A673 (cell line): ENCODE results near the gene RAB11FIP3. TPM values are rescaled to one million over a fixed set of nuclear protein-coding genes. Genes with fewer than 3 reads are reported as not detected.
"Not testable (repeated sequence)": the region's sequence is repeated elsewhere in the genome, so short reads cannot be mapped to it uniquely, and the experiment has no call there.

Experiments
- BruUV-seq: library from RNA; stranded (reverse); fragments of 400-500 nt; replicated peaks from 2 replicates; lab custom pipeline; 2021; lab: Mats Ljungman, UMichigan
- CTCF ChIA-PET: fragments of 300-600 bp; sonication (Branson Sonifier 250); formaldehyde crosslinking; loops from one replicate; lab custom pipeline; 2022; ENCODE audit warnings: antibody characterized with exemption; lab: Charles Lee
- POLR2A ChIA-PET: fragments of 300-600 bp; sonication (Branson Sonifier 250); formaldehyde crosslinking; loops from one replicate; lab custom pipeline; 2022; ENCODE audit warnings: antibody characterized with exemption; ENCODE audit not compliant: low non-redundant PET; lab: Charles Lee
- DNase-seq: peaks from one replicate; pipeline ENCODE4 v3.0.0-alpha.2; 2015; ENCODE audit warnings: low spot score
- H3K27ac ChIP-seq: fragments of 200-600 bp; sonication (generic); 2 replicates; pipeline ENCODE4 v1.5.1; 2016; ENCODE audit warnings: mixed run types, low read depth, mild to moderate bottlenecking, mixed read lengths, antibody characterized with exemption, low read length; ENCODE audit not compliant: poor library complexity, severe bottlenecking
- H3K27me3 ChIP-seq: fragments of 200-600 bp; sonication (generic); replicated peaks from 2 replicates; pipeline ENCODE4 v1.6.1; 2017; ENCODE audit warnings: mixed run types, low read depth, mild to moderate bottlenecking, mixed read lengths, antibody characterized with exemption, low read length; ENCODE audit not compliant: insufficient read depth, poor library complexity
- H3K36me3 ChIP-seq: fragments of 200-600 bp; sonication (generic); 2 replicates; pipeline ENCODE4 v1.6.1; 2016; ENCODE audit warnings: mixed run types, mild to moderate bottlenecking, mixed read lengths, antibody characterized with exemption, low read length; ENCODE audit not compliant: insufficient read depth, poor library complexity, severe bottlenecking
- H3K4me1 ChIP-seq: fragments of 200-600 bp; sonication (generic); 2 replicates; pipeline ENCODE4 v1.6.1; 2017; ENCODE audit warnings: mixed run types, mild to moderate bottlenecking, mixed read lengths, antibody characterized with exemption, low read length; ENCODE audit not compliant: insufficient read depth, poor library complexity, severe bottlenecking
- H3K4me3 ChIP-seq: fragments of 200-600 bp; sonication (generic); 2 replicates; pipeline ENCODE4 v1.5.1; 2016; ENCODE audit warnings: low read depth, mixed run types, mild to moderate bottlenecking, mixed read lengths, low read length; ENCODE audit not compliant: poor library complexity, severe bottlenecking
- H3K9me3 ChIP-seq: fragments of 200-600 bp; sonication (generic); 2 replicates; pipeline ENCODE4 v1.6.1; 2016; ENCODE audit warnings: mixed run types, low read depth, mild to moderate bottlenecking, mixed read lengths, antibody characterized with exemption, low read length; ENCODE audit not compliant: poor library complexity, severe bottlenecking
- CTCF ChIP-seq: fragments of 300-800, 200-600 bp; sonication (generic); conservative IDR thresholded peaks from 2 replicates; pipeline ENCODE4 v1.5.1; 2017; ENCODE audit warnings: low read depth, mild to moderate bottlenecking, antibody characterized with exemption, low read length, moderate library complexity, mixed read lengths
- EZH2 ChIP-seq: fragments of 200-600 bp; sonication (generic); IDR thresholded peaks from 2 replicates; pipeline ENCODE4 v1.6.1; 2017; ENCODE audit warnings: borderline replicate concordance, low read depth, mild to moderate bottlenecking, mixed read lengths, antibody characterized with exemption, low read length; ENCODE audit not compliant: poor library complexity, severe bottlenecking
- intact Hi-C: fragments of 100-400 bp; cut with micrococcal nuclease; formaldehyde crosslinking; loops from one replicate; pipeline ENCODE4 v1.10.0; 2022; ENCODE audit not compliant: unreplicated experiment
- total RNA-seq: library from RNA; stranded (reverse); gene quantifications from 2 replicates; pipeline ENCODE4 v1.2.3, GENCODE V29; 2021

Gene RAB11FIP3
- total RNA-seq, 1 experiment from 2014 or later = 44.8 TPM

- no peaks in the 10 kb centered on the region for H3K27me3 ChIP-seq
- TF ChIP-seq CTCF = no peak
- no peak for TF ChIP-seq EZH2
- no peak overlapping the region for H3K4me3 ChIP-seq
- intact Hi-C loops = no loop called here
- BruUV-seq = no TSS peak
- H3K9me3 ChIP-seq = no peaks in the 10 kb centered on the region
- H3K27ac ChIP-seq = no peak overlapping the region
- DNase-seq = no peak
- ChIA-PET CTCF (no interaction called here), POLR2A (no interaction called here)
- H3K4me1 ChIP-seq = peaks cover 10% of the 10 kb centered on the region
- no peaks in the 10 kb centered on the region for H3K36me3 ChIP-seq
Observed at GRCh38 chr16:476039-476438, 50.6 kb downstream of the RAB11FIP3 start.

GRCh38 chr16:477301-478157 lies 52.1 kb downstream of the RAB11FIP3 start:
- Histone ChIP-seq H3K4me1 (no peaks in the 10 kb centered on the region), H3K9me3 (no peaks in the 10 kb centered on the region), H3K27me3 (no peaks in the 10 kb centered on the region), H3K27ac (no peak overlapping the region), H3K4me3 (no peak overlapping the region), H3K36me3 (no peaks in the 10 kb centered on the region)
- ChIA-PET CTCF (no interaction called here), POLR2A (no interaction called here)
- intact Hi-C loops = no loop called here
- no TSS peak for BruUV-seq
- TF ChIP-seq EZH2 (no peak), CTCF (no peak)
- DNase-seq = no peak

- BruUV-seq, H3K4me3 ChIP-seq, H3K4me1 ChIP-seq, CTCF ChIA-PET, POLR2A ChIA-PET, DNase-seq, H3K9me3 ChIP-seq, H3K36me3 ChIP-seq, intact Hi-C loops, H3K27ac ChIP-seq, H3K27me3 ChIP-seq: not testable (repeated sequence)
Observed at GRCh38 chr16:478287-478686, 52.8 kb downstream of the RAB11FIP3 start.
